Astrocyte of the hippocampus (primary cell): ENCODE measurements around the gene PTPRN2.
"Not testable (repeated sequence)": the region's sequence is repeated elsewhere in the genome, so short reads cannot be mapped to it uniquely, and the experiment has no call there.

ENCODE experiments used
- DNase-seq: peaks from one replicate; pipeline ENCODE4 v3.0.0; 2011; ENCODE audit warnings: low read depth, low spot score

PTPRN2 gene

GRCh38 chr7:158351899-158352729, 235.5 kb downstream of the PTPRN2 start:
- not testable (repeated sequence) for DNase-seq

- no peak for DNase-seq
Measured at GRCh38 chr7:158351481-158351880, 236.1 kb downstream of the PTPRN2 start.

GRCh38 chr7:158351051-158351450, 236.6 kb downstream of the PTPRN2 start:
- DNase-seq: no peak

DNA sequence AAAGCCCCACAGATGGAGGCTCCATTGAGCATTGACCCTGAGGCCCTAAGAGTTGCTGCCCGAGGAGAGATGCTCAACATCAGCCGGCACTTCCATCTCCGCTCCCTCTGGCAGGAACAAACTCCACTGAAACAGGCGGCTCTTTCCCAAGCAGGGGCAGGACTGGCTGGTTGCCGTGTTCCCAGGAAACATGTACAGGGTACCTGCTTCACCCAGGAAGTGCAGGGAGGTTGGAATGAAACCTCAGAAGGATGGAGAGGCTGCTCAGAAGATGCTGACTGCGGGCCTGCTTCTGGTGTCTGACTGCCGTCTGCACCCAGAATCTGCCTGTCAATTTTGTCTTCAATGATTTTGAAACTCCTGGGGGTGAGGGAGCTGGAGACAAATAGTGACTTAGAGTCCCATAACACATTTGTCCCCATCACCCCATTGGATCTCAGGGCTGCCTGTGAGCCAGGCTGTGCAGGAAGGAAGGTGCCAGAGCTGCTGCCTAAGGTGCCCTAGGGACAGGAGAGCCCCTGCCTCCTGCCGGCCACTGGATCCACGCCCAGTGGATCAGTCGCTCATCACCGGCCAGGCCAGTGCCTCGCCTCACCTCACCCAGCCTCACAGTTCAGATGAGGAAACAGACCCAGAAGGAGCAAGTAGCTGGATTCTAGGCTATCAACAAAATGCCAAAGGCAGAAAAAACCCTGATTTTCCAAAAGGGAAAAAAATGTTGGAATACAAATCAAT, 237.3 kb downstream of the PTPRN2 start:
- no peak for DNase-seq

DNA sequence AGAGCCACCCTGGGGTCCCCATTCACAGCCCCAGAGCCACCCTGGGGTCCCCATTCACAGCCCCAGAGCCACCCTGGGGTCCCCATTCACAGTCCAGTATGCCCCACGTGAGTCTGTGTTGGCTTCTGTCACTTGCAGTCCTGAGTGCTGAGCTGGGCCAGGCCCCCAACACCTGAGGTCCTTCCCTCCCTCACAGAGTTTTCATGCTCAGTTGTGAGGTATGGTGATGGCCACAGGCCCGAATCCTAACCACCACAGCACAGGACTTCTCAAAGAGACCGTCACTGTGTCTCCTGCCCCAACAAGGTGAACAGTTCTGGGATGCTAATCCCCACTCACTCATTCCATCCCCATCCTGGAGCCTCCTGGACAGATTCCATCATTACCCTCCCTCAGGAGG, 239.2 kb downstream of the PTPRN2 start:
- no peak for DNase-seq

GRCh38 chr7:158348039-158348438, 239.6 kb downstream of the PTPRN2 start:
- not testable (repeated sequence) for DNase-seq

DNA sequence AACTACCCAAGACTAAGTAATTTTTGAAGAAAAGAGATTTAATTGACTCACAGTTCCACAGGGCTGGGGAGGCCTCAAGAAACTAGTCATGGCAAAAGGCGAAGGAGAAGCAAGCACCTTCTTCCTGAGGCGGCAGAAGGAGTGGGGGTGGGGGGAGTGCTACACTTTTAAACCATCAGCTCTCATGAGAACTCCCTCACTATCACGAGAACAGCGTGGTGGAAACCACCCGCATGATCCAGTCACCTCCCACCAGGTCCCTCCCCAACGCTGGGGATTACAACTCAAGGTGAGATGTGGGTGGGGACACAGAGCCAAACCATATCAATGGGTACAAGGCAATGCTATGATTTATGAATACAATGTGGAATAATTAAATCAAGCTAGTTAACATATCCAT, 241.9 kb downstream of the PTPRN2 start:
- DNase-seq: no peak

DNA sequence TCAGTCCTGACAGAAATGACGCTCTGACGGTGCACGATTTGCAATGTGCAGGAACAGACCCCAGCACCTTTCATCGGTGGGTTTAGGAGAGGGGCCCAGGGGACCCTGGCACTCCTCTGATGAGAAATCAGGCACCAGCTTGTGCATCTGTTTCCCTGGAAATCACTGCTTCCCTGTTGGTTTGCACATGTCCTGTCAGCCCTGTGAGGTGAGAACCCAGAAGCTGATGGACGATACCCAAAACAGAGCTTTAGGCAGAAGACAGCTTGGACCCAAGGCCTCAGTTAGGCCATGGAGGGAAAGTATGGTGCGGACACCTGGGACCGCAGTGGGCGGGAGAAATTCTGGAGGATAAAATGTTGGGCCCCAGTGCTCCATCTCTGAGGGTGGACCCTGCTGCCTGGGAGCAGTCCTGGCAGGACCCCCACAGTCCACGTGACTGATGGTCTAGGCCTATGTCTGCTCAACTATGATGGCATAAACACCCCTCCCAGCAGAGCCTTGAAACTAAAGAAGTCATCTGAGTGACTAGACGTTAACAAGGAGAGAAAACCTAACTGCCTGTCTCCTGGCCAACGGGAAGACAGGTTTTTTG, 242.8 kb downstream of the PTPRN2 start:
- no peak for DNase-seq

- no peak for DNase-seq
Measured at GRCh38 chr7:158343936-158344455, 243.6 kb downstream of the PTPRN2 start.

DNA sequence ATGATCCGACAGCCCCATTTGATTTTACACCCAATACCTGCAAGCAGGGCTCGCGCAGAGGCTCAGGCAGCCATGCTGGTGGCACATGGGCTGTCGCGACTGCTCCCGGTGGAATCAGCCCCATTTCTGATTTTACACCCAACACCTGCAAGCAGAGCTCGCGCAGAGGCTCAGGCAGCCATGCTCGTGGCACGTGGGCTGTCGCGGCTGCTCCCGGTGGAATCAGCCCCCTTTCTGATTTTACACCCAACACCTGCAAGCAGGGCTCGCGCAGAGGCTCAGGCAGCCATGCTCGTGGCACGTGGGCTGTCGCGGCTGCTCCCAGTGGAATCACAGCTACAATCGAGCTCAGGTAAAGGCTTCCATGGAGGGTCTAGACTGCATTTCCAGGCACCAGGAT, 244.1 kb downstream of the PTPRN2 start:
- DNase-seq: no peak

DNA sequence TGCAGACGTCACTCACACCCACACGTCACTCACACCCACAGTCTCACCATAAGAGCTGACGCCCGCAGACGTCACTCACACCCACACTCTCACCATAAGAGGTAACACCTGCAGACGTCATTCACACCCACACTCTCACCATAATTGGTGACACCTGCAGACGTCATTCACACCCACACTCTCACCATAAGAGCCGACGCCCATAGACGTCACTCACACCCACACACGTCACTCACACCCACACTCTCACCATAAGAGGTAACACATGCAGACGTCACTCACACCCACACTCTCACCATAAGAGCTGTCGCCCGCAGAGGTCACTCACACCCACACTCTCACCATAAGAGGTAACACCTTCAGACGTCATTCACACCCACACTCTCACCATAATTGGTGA, 246.5 kb downstream of the PTPRN2 start:
- not testable (repeated sequence) for DNase-seq

DNA sequence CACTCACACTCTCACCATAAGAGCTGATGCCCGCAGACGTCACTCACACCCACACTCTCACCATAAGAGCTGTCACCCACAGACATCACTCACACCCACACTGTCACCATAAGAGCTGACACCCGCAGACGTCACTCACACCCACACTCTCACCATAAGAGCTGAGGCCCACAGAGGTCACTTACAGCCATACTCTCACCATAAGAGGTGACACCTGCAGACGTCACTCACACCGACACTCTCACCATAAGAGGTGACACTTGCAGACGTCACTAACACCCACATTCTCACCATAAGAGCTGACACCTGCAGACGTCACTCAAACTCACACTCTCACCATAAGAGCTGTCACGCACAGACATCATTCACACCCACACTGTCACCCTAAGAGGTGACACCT, 250.7 kb downstream of the PTPRN2 start:
- not testable (repeated sequence) for DNase-seq

DNA sequence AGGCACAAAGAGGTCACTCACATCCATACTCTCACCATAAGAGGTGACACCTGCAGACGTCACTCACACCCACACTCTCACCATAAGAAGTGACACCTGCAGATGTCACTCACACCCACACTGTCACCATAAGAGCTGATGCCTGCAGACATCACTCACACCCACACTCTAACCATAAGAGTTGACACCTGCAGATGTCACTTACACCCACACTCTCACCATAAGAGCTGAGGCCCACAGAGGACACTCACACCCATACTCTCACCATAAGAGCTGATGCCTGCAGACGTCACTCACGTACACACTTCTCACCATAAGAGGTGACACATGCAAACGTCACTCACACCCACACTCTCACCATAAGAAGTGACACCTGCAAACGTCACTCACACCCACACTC, 255.1 kb downstream of the PTPRN2 start:
- DNase-seq: not testable (repeated sequence)

DNA sequence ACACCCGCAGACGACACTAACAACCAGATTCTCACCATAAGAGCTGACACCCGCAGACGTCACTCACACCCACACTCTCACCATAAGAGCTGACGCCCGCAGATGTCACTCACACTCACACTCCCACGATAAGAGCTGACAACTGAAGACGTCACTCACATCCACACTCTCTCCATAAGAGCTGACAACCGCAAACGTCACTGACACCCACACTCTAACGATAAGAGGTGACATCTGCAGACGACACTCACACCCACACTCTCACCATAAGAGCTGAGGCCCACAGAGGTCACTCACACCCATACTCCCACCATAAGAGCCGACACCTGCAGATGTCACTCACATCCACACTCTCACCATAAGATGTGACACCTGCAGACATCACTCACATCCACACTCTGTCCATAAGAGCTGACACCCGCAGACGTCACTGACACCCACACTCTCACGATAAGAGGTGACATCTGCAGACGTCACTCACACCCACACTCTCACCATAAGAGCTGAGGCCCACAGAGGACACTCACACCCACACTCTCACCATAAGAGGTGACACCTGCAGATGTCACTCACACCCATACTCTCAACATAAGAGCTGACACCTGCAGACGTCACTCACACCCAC, 255.7 kb downstream of the PTPRN2 start:
- not testable (repeated sequence) for DNase-seq

DNA sequence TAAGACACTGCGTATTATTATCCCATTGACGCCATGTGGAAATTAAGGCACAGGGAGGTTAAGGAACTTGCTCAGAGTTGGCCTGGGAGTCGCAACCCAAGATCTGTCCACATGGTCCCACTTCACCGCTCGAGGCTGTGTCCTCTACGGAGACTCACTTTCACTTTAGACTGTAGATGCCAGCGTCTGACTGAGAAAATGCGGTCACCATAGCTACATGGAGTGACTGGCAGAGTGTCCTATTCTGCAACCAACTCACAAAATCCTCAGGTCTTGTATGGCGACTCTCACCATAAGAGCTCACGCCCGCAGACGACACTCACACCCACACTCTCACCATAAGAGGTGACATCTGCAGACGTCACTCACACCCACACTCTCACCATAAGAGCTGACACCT, 257.9 kb downstream of the PTPRN2 start:
- DNase-seq: no peak

GRCh38 chr7:158329014-158329610, 258.5 kb downstream of the PTPRN2 start:
- DNase-seq: no peak

DNA sequence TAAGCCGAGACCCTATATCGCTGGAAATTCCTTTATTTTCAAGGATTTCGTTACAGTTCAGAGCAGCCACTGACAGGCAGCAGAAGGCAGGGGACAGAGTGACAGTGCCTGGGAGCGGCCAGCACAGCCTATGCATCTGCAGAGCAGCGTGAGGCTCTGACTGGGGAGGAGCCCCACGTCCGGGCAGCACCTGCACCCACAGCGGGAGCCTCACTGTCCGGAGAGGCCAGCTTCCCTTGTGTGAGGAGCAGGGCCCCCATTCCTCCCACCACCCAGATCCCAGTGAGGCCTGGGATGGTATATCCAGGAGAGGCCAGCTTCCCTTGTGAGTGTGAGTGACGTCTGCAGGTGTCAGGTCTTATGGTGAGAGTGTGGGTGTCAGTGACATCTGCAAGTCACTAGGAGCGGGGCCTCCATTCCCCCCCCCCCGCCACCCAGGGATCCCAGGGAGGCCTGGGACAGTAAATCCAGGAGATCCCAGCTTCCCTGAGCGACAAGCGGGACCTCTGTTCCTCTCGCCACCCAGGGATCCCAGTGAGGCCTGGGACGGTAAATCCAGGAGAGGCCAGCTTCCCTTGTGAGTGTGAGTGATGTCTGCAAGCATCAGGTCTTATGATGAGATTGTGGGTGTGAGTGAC, 259.1 kb downstream of the PTPRN2 start:
- DNase-seq: no peak

DNA sequence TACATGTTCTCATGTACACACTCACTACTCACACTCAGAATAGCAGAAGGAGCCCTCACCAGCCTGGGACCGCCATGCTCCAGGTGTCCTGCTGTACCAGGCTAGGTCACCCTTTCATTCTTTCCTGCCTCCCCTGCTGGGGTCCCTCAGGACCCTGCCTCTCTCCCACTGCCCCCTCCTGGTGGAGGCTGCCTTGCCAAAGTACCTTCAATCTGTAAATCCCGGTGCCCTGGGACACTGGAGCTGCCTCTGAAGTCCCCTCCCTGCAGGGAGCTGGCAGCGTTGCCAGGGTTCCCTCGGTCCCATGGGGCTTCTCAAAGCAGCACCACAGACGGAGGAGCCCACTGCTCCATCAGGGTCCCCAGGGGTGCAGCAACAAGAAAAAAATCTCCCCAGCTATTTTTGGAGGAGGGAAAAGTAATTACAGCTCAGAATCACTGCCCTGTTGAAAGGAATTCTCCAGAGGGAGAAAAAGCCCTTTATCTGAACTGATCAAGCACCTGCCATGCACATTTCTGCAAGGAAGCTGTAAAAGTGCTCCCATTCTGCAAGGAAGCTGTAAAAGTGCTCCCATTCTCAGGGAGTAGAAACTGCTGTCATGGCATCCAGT, 259.9 kb downstream of the PTPRN2 start:
- DNase-seq: no peak

DNA sequence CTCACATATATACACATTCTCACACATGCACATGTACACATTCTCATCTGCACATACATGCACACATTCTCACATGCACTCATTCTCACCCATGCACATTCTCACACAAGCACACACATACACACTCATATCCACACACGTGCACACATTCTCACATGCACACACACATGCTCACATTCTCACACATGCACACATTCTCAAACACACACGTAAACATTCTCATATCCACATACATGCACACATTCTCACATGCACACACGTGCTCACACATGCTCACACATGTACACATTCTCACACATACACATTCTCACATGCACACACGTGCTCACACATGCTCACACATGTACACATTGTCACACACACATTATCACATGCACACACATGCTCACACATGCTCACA, 260.6 kb downstream of the PTPRN2 start:
- no peak for DNase-seq

GRCh38 chr7:158325530-158326381, 261.9 kb downstream of the PTPRN2 start:
- DNase-seq: peak; percentile 87
